Smooth muscle cell (in vitro differentiated cells): Measurements from ENCODE around the gene POLE3. TPM values are rescaled to one million over a fixed set of nuclear protein-coding genes. Genes with fewer than 3 reads are reported as not detected.

ENCODE experiments used
- DNase-seq: peaks from one replicate; lab custom pipeline; 2025; ENCODE audit not compliant: unreplicated experiment; lab: John Stamatoyannopoulos, UW
- H2AFZ ChIP-seq: fragments of 200-600 bp; sonication (generic); 2 replicates; pipeline ENCODE4 v1.6.0; 2016; ENCODE audit warnings: antibody characterized with exemption, low read depth, mild to moderate bottlenecking
- H3F3A ChIP-seq: fragments of 200-600 bp; sonication (generic); 2 replicates; pipeline ENCODE4 v1.6.0; 2017; ENCODE audit warnings: antibody characterized with exemption, low read depth
- H3K27ac ChIP-seq: fragments of 200-600 bp; sonication (generic); 2 replicates; pipeline ENCODE4 v1.5.1; 2016; ENCODE audit warnings: low read depth, mild to moderate bottlenecking
- H3K27me3 ChIP-seq: fragments of 200-600 bp; sonication (generic); 2 replicates; pipeline ENCODE4 v1.6.1; 2016; ENCODE audit warnings: low read depth, mild to moderate bottlenecking
- H3K36me3 ChIP-seq: fragments of 200-600 bp; sonication (generic); 2 replicates; pipeline ENCODE4 v1.5.1; 2016; ENCODE audit warnings: low read depth
- H3K4me1 ChIP-seq: fragments of 200-600 bp; sonication (generic); 2 replicates; pipeline ENCODE4 v1.5.1; 2016; ENCODE audit warnings: low read depth
- H3K4me2 ChIP-seq: fragments of 200-600 bp; sonication (generic); 2 replicates; pipeline ENCODE4 v1.6.0; 2016; ENCODE audit warnings: mild to moderate bottlenecking
- H3K4me3 ChIP-seq: fragments of 200-600 bp; sonication (generic); 2 replicates; pipeline ENCODE4 v1.5.1; 2016; ENCODE audit warnings: mild to moderate bottlenecking
- H3K79me2 ChIP-seq: fragments of 200-600 bp; sonication (generic); 2 replicates; pipeline ENCODE4 v1.6.0; 2016; ENCODE audit warnings: low read depth, mild to moderate bottlenecking
- H3K9ac ChIP-seq: fragments of 200-600 bp; sonication (generic); 2 replicates; pipeline ENCODE4 v1.6.0; 2016; ENCODE audit warnings: low read depth
- H3K9me3 ChIP-seq: fragments of 200-600 bp; sonication (generic); replicated peaks from 2 replicates; pipeline ENCODE4 v1.5.1; 2016; ENCODE audit warnings: low read depth
- H4K20me1 ChIP-seq: fragments of 200-600 bp; sonication (generic); 2 replicates; pipeline ENCODE4 v1.6.0; 2016; ENCODE audit warnings: low read depth
- WGBS: methylation state at CpG from one replicate; pipeline ENCODE4 v1.1.7; 2016; ENCODE audit warnings: low lambda C conversion rate; 5-methylcytosine and 5-hydroxymethylcytosine counted together
- polyA plus RNA-seq: library from polyadenylated mRNA; unstranded; fragments of >200 nt; fragmentation: Nextera tagmentation; extraction: Ambion mirVana; gene quantifications from 2 replicates; pipeline ENCODE4 v1.2.1, GENCODE V29; 2016
- total RNA-seq: library from RNA; depleted of rRNA; stranded (reverse); fragments of >200 nt; gene quantifications from 2 replicates; pipeline ENCODE4 v1.2.3, GENCODE V29; 2014
- TF ChIP-seq, protein P1 (sequence below): fragments of 200-600 bp; sonication (generic); IDR thresholded peaks from 2 replicates; pipeline ENCODE4 v1.5.1; 2017; ENCODE audit warnings: borderline replicate concordance, mild to moderate bottlenecking, antibody characterized with exemption; ENCODE audit not compliant: insufficient read depth, poor library complexity, severe bottlenecking

POLE3 gene
- total and polyA plus RNA-seq, 2 experiments from 2014 or later = 35.3 to 40.8 TPM

DNA sequence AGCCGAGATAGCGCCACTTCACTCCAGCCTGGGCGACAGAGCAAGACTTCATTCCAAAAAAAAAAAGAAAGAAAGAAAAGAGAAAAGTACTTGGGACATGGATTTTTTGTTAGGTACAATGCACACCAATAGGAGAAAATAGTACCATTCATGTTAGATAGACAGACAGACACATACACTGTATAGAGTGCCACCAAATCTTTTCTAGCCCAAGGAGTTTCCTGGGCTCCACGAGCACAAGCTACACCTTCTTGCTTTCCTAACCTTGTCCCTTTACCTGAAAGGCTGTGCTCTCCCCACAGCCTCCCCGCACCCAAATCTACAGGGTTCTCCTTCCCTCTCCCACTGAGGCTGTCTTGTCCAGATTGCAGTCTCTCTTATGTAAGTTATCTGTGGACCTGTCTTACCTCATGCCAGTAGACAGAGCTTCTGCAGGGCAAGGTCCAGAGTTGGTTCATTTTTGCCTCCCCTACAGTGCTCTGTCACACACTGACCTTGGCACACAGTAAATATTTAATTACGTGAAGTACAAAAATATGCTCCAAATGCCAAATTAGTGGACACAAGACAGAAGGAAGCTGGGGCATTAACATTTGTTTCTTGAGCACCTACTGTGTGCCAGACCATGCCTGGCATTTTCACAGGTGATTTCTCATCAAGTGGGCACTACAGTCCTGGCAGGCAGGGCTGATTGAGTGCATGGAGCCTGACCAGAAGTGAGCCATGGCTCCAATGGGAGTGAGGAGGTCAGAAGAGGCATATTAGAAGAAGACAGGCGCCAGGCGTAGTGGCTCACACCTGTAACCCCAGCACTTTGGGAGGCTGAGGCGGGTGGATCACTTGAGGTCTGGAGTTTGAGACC, 15.2 kb downstream of the POLE3 start:
- Histone ChIP-seq H4K20me1 (peaks cover 30% of the 10 kb centered on the region), H3K4me2 (no peak overlapping the region), H3K4me1 (peaks cover 17% of the 10 kb centered on the region), H3K9me3 (no peaks in the 10 kb centered on the region), H2AFZ (no peak overlapping the region), H3K79me2 (peaks cover 9% of the 10 kb centered on the region), H3K36me3 (no peaks in the 10 kb centered on the region), H3K4me3 (no peak overlapping the region), H3K27me3 (no peaks in the 10 kb centered on the region), H3K9ac (no peak overlapping the region), H3F3A (peaks cover 5% of the 10 kb centered on the region), H3K27ac (no peak overlapping the region)
- TF ChIP-seq, protein P1, sequence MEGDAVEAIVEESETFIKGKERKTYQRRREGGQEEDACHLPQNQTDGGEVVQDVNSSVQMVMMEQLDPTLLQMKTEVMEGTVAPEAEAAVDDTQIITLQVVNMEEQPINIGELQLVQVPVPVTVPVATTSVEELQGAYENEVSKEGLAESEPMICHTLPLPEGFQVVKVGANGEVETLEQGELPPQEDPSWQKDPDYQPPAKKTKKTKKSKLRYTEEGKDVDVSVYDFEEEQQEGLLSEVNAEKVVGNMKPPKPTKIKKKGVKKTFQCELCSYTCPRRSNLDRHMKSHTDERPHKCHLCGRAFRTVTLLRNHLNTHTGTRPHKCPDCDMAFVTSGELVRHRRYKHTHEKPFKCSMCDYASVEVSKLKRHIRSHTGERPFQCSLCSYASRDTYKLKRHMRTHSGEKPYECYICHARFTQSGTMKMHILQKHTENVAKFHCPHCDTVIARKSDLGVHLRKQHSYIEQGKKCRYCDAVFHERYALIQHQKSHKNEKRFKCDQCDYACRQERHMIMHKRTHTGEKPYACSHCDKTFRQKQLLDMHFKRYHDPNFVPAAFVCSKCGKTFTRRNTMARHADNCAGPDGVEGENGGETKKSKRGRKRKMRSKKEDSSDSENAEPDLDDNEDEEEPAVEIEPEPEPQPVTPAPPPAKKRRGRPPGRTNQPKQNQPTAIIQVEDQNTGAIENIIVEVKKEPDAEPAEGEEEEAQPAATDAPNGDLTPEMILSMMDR = no peak
- no peak for DNase-seq
- 98% methylated on average over 9 of the region's 9 CpGs for WGBS

DNA sequence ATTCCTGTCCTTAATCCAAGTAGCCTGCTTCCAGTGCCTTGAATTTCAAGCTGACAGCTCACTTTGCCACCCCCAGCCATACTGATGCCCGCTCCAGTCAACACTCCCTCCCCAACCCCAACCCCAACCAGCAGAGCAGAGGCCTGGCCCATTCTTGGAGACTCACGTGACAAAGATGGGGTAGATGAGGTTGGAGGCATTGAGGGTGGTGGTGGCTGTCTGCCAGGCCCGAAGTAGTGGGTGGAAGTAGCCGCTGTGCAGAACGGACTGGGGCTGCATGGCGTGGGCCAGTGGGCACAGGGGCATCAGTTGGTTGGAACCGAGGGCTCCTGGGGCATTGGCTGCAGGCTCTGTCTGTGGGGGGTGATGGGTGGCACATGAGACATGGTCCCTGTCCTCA, 17.2 kb downstream of the POLE3 start:
- Histone ChIP-seq H3K9ac (no peak overlapping the region), H3K27ac (no peak overlapping the region), H4K20me1 (peaks cover 19% of the 10 kb centered on the region), H3K4me1 (peaks cover 6% of the 10 kb centered on the region), H3K4me2 (no peak overlapping the region), H3K36me3 (no peaks in the 10 kb centered on the region), H2AFZ (no peak overlapping the region), H3K9me3 (no peaks in the 10 kb centered on the region), H3F3A (no peaks in the 10 kb centered on the region), H3K4me3 (no peak overlapping the region), H3K27me3 (no peaks in the 10 kb centered on the region), H3K79me2 (peaks cover 5% of the 10 kb centered on the region)
- TF ChIP-seq, protein P1 = no peak
- WGBS = 98% methylated on average over 7 of the region's 7 CpGs
- no peak for DNase-seq

DNA sequence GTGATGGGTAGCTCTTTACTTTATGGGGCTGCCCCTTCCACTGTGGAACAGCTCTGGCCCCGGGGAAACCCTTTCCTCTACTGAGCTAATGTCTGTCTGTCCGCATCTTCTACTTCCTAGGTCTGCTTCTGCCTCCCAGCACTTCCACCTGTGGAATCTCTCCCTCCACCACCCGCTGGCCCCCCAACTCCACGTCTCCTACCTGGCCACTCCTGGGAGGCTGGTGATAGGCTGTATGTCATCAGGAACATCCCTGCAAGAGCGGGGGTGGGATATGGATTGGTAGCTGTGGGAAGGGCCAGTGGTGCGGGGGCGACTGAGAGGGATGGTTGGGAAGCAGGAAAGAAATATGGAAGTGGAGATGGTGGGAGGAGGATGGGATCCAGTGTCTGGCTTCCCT, 18.6 kb downstream of the POLE3 start:
- Histone ChIP-seq H3K36me3 (no peaks in the 10 kb centered on the region), H3K9ac (no peak overlapping the region), H3K9me3 (no peaks in the 10 kb centered on the region), H4K20me1 (peaks cover 7% of the 10 kb centered on the region), H3K4me3 (no peak overlapping the region), H3K4me2 (no peak overlapping the region), H3K27ac (no peak overlapping the region), H3K79me2 (peaks cover 5% of the 10 kb centered on the region), H3F3A (no peaks in the 10 kb centered on the region), H3K4me1 (no peaks in the 10 kb centered on the region), H3K27me3 (no peaks in the 10 kb centered on the region), H2AFZ (no peak overlapping the region)
- DNase-seq = no peak
- 96% methylated on average over 7 of the region's 7 CpGs for WGBS
- TF ChIP-seq, protein P1 = no peak
